Fibroblast of lung (primary cell): ENCODE results near the gene MYOZ3.

Experiments used
- EZH2 ChIP-seq: IDR thresholded peaks from 2 replicates; pipeline ENCODE4 v1.5.1; 2012; ENCODE audit warnings: low read length, control low read depth, mild to moderate bottlenecking; ENCODE audit errors: missing control alignments
- TF ChIP-seq, protein P1 (sequence below), 2 donors: IDR thresholded peaks in 1 of 2; conservative IDR thresholded peaks in 1 of 2; 1 replicate in 1 of 2; 2 replicates in 1 of 2; pipeline ENCODE4 v1.5.1; 2011 to 2012; ENCODE audit warnings: low read length in 2 of 2, control low read depth in 1 of 2, inconsistent platforms in 1 of 2, low read depth in 1 of 2, mild to moderate bottlenecking in 1 of 2

DNA sequence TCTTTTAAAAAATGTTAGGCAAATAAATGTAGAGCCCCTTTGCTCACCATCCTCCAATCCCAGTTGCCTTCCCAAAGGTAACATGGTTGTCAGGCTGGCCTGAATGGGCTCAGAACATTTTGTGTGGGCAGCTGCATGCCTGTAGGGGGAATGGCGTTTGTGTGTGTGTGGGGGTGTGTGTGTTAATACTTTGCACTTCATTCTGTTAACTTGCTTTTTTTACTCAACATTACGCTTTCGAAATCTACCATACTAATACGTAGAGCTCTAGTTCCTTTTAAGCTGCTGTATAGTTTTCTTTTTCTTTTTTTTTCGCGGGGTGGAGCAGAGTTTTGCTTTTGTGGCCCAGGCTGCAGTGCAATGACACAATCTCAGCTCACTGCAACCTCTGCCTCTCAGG lies 14.0 kb downstream of the MYOZ3 start:
- TF ChIP-seq, protein P1, sequence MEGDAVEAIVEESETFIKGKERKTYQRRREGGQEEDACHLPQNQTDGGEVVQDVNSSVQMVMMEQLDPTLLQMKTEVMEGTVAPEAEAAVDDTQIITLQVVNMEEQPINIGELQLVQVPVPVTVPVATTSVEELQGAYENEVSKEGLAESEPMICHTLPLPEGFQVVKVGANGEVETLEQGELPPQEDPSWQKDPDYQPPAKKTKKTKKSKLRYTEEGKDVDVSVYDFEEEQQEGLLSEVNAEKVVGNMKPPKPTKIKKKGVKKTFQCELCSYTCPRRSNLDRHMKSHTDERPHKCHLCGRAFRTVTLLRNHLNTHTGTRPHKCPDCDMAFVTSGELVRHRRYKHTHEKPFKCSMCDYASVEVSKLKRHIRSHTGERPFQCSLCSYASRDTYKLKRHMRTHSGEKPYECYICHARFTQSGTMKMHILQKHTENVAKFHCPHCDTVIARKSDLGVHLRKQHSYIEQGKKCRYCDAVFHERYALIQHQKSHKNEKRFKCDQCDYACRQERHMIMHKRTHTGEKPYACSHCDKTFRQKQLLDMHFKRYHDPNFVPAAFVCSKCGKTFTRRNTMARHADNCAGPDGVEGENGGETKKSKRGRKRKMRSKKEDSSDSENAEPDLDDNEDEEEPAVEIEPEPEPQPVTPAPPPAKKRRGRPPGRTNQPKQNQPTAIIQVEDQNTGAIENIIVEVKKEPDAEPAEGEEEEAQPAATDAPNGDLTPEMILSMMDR (conservative IDR thresholded peaks at IDR 0.05 in 1 of 2, IDR thresholded peaks at IDR 0.05 in 1 of 2; ENCODE audit: low read depth in 1 of 2, low read length in 2 of 2): no peak
- no peak for TF ChIP-seq EZH2
